GM23338 (cell line): ENCODE results near the gene RGP1. TPM values are rescaled to one million over a fixed set of nuclear protein-coding genes. Genes with fewer than 3 reads are reported as not detected.

Experiments used
- ATAC-seq: fragments of 200-7000 bp; cut with Tn5 transposase; 3 replicates; pipeline ENCODE4 v1.9.1; 2020
- DNase-seq: peaks from one replicate; pipeline ENCODE4 v3.0.0-alpha.2; 2015; ENCODE audit warnings: low spot score
- H2AFZ ChIP-seq: fragments of 200-600 bp; sonication (generic); 2 replicates; pipeline ENCODE4 v1.8.0; 2016; ENCODE audit warnings: antibody characterized with exemption, mild to moderate bottlenecking, moderate library complexity
- H3F3A ChIP-seq: fragments of 200-600 bp; sonication (generic); replicated peaks from 2 replicates; pipeline ENCODE4 v1.8.0; 2017; ENCODE audit warnings: antibody characterized with exemption, mixed run types, low read depth
- H3K27ac ChIP-seq: fragments of 200-600 bp; sonication (generic); 2 replicates; pipeline ENCODE4 v1.6.1; 2016; ENCODE audit warnings: low read depth
- H3K27me3 ChIP-seq: fragments of 200-600 bp; sonication (generic); 2 replicates; pipeline ENCODE4 v1.8.0; 2016; ENCODE audit warnings: mild to moderate bottlenecking, mixed run types, moderate library complexity; ENCODE audit not compliant: insufficient read depth
- H3K36me3 ChIP-seq: fragments of 200-600 bp; sonication (generic); 2 replicates; pipeline ENCODE4 v1.8.0; 2016; ENCODE audit warnings: mild to moderate bottlenecking; ENCODE audit not compliant: insufficient read depth
- H3K4me1 ChIP-seq: fragments of 200-600 bp; sonication (generic); 2 replicates; pipeline ENCODE4 v1.8.0; 2016; ENCODE audit warnings: mild to moderate bottlenecking, moderate library complexity; ENCODE audit not compliant: insufficient read depth
- H3K4me2 ChIP-seq: fragments of 200-600 bp; sonication (generic); 2 replicates; pipeline ENCODE4 v1.7.1; 2017; ENCODE audit warnings: mixed run types
- H3K4me3 ChIP-seq: fragments of 200-600 bp; sonication (generic); 2 replicates; pipeline ENCODE4 v1.6.1; 2016; ENCODE audit warnings: mixed run types
- H3K79me2 ChIP-seq: fragments of 200-600 bp; sonication (generic); replicated peaks from 2 replicates; pipeline ENCODE4 v1.8.0; 2017; ENCODE audit warnings: mild to moderate bottlenecking; ENCODE audit not compliant: insufficient read depth
- H3K9me2 ChIP-seq: fragments of 200-600 bp; sonication (generic); 2 replicates; pipeline ENCODE4 v1.8.0; 2017; ENCODE audit not compliant: insufficient read depth
- H4K20me1 ChIP-seq: fragments of 200-600 bp; sonication (generic); replicated peaks from 2 replicates; pipeline ENCODE4 v1.8.0; 2017; ENCODE audit warnings: mild to moderate bottlenecking; ENCODE audit not compliant: insufficient read depth
- H3K27ac Mint-ChIP-seq: 2 replicates; pipeline ENCODE4 v1.8.0; 2020; ENCODE audit warnings: inconsistent platforms, mild to moderate bottlenecking, moderate library complexity, mixed read lengths
- H3K27me3 Mint-ChIP-seq: 3 replicates; pipeline ENCODE4 v1.8.0; 2022; ENCODE audit warnings: low read depth, mild to moderate bottlenecking, moderate library complexity, mixed read lengths, inconsistent platforms; ENCODE audit not compliant: insufficient read depth, poor library complexity
- H3K36me3 Mint-ChIP-seq: 3 replicates; pipeline ENCODE4 v1.8.0; 2021; ENCODE audit warnings: low read depth, mild to moderate bottlenecking, inconsistent platforms, moderate library complexity, mixed read lengths
- H3K4me1 Mint-ChIP-seq: 3 replicates; pipeline ENCODE4 v1.8.0; 2020; ENCODE audit warnings: mild to moderate bottlenecking, inconsistent platforms, mixed read lengths
- H3K4me3 Mint-ChIP-seq: 3 replicates; pipeline ENCODE4 v1.8.0; 2021; ENCODE audit warnings: moderate library complexity, mild to moderate bottlenecking, inconsistent platforms, mixed read lengths
- H3K9me3 Mint-ChIP-seq: 3 replicates; pipeline ENCODE4 v1.8.0; 2020; ENCODE audit warnings: moderate library complexity, mild to moderate bottlenecking, inconsistent platforms, mixed read lengths
- CREB1 ChIP-seq: fragments of 250-450 bp; sonication (Bioruptor Pico); IDR thresholded peaks from 2 replicates; pipeline ENCODE4 v1.5.0; 2020; ENCODE audit warnings: low read depth, mild to moderate bottlenecking, moderate library complexity
- CTCF ChIP-seq, 2 experiments: fragments of 200-600 bp in 1 of 2; sonication (generic) in 1 of 2; conservative IDR thresholded peaks; 2 replicates each; pipeline versions ENCODE4 v1.5.1 to v1.6.1; 2016 to 2017; ENCODE audit warnings: antibody characterized with exemption in 2 of 2, low read depth in 2 of 2, mild to moderate bottlenecking in 2 of 2, moderate library complexity in 1 of 2
- ETS1 ChIP-seq: IDR thresholded peaks from 2 replicates; pipeline ENCODE4 v1.6.1; 2016; ENCODE audit warnings: antibody characterized with exemption
- EZH2 ChIP-seq: fragments of 200-600 bp; sonication (generic); IDR thresholded peaks from one replicate; pipeline ENCODE4 v1.8.0; 2017; ENCODE audit warnings: antibody characterized with exemption, mild to moderate bottlenecking, low read depth; ENCODE audit not compliant: unreplicated experiment
- EZH2phosphoT487 ChIP-seq: fragments of 200-600 bp; sonication (generic); IDR thresholded peaks from one replicate; pipeline ENCODE4 v1.8.1; 2018; ENCODE audit warnings: antibody characterized with exemption; ENCODE audit not compliant: unreplicated experiment
- JUNB ChIP-seq: IDR thresholded peaks from one replicate; pipeline ENCODE4 v1.6.1; 2016; ENCODE audit warnings: antibody characterized with exemption; ENCODE audit not compliant: unreplicated experiment
- NANOG ChIP-seq: IDR thresholded peaks from 2 replicates; pipeline ENCODE4 v1.6.1; 2016; ENCODE audit warnings: antibody characterized with exemption, borderline replicate concordance
- POLR2AphosphoS5 ChIP-seq: IDR thresholded peaks from 2 replicates; pipeline ENCODE4 v1.6.1; 2016; ENCODE audit warnings: antibody characterized with exemption, low read depth
- REST ChIP-seq: IDR thresholded peaks from one replicate; pipeline ENCODE4 v1.6.1; 2018; ENCODE audit warnings: antibody characterized with exemption; ENCODE audit not compliant: unreplicated experiment
- STAT1 ChIP-seq: IDR thresholded peaks from one replicate; pipeline ENCODE4 v1.6.1; 2016; ENCODE audit warnings: antibody characterized with exemption; ENCODE audit not compliant: unreplicated experiment
- ZNF114 ChIP-seq: fragments of 250-450 bp; sonication (Bioruptor Pico); IDR thresholded peaks from 2 replicates; pipeline ENCODE4 v1.5.0; 2020; ENCODE audit warnings: mild to moderate bottlenecking, moderate library complexity
- ZNF331 ChIP-seq: fragments of 250-450 bp; sonication (Bioruptor Pico); IDR thresholded peaks from 2 replicates; pipeline ENCODE4 v1.5.0; 2020; ENCODE audit warnings: low read depth, mild to moderate bottlenecking, moderate library complexity
- ZNF462 ChIP-seq: fragments of 250-450 bp; sonication (Bioruptor Pico); IDR thresholded peaks from 2 replicates; pipeline ENCODE4 v1.5.0; 2020; ENCODE audit warnings: mild to moderate bottlenecking, moderate library complexity
- polyA plus RNA-seq: library from polyadenylated mRNA; unstranded; fragments of >200 nt; fragmentation: Nextera tagmentation; extraction: Ambion mirVana; gene quantifications from 2 replicates; pipeline ENCODE4 v1.2.1, GENCODE V29; 2016
- total RNA-seq: library from RNA; depleted of rRNA; stranded (reverse); fragments of >200 nt; shearing (Covaris generic); gene quantifications from 2 replicates; pipeline ENCODE4 v1.2.3, GENCODE V29; 2014

The RGP1 gene
- total and polyA plus RNA-seq, 2 experiments from 2014 or later, result 2.8 to 16.0 TPM

- H3K36me3 ChIP-seq, result peaks cover 45% of the 10 kb centered on the region
- no peak for ATAC-seq
Observed at GRCh38 chr9:35740243-35740642, 8.8 kb upstream of the RGP1 start.

More at GRCh38 chr9:35740243-35740642, 8.8 kb upstream of the RGP1 start:
- H3K27ac ChIP-seq, result no peak overlapping the region
- Mint-ChIP-seq H3K27me3 (peaks cover 3% of the 10 kb centered on the region), H3K4me3 (no peak overlapping the region), H3K36me3 (peaks cover 92% of the 10 kb centered on the region), H3K9me3 (no peaks in the 10 kb centered on the region; the same call in 2 of the 3 replicates), H3K4me1 (no peaks in the 10 kb centered on the region; the same call in 2 of the 3 replicates), H3K27ac (no peak overlapping the region)
- H3K9me2 ChIP-seq, result no peaks in the 10 kb centered on the region
- peaks cover 14% of the 10 kb centered on the region for H4K20me1 ChIP-seq
- H3K4me3 ChIP-seq, result no peak overlapping the region
- no peak overlapping the region for H2AFZ ChIP-seq
- no peak for TF ChIP-seq ZNF114 (CRISPR knock-in tag)
- TF ChIP-seq REST, result no peak
- TF ChIP-seq POLR2AphosphoS5, result no peak; the same call in 1 of the 2 replicates
- no peak for TF ChIP-seq ETS1
- TF ChIP-seq CREB1 (CRISPR knock-in tag), result no peak
- TF ChIP-seq CTCF (conservative IDR thresholded peaks at IDR 0.05; ENCODE audit: low read depth in 2 of 2), result no peak
- TF ChIP-seq JUNB, result no peak
- TF ChIP-seq ZNF331 (CRISPR knock-in tag), result no peak
- TF ChIP-seq EZH2, result no peak
- no peak for TF ChIP-seq EZH2phosphoT487
- no peak for TF ChIP-seq NANOG
- TF ChIP-seq ZNF462 (CRISPR knock-in tag), result no peak
- TF ChIP-seq STAT1, result no peak
- H3K4me1 ChIP-seq, result no peaks in the 10 kb centered on the region
- no peak for DNase-seq
- H3K27me3 ChIP-seq, result no peaks in the 10 kb centered on the region
- no peak overlapping the region for H3K4me2 ChIP-seq
- peaks cover 6% of the 10 kb centered on the region for H3K79me2 ChIP-seq
- peaks cover 6% of the 10 kb centered on the region; the same call in 1 of the 2 replicates for H3F3A ChIP-seq
